HG02759 (cell line): ENCODE results near the gene C1QTNF6.
"Not testable (repeated sequence)": the region's sequence is repeated elsewhere in the genome, so short reads cannot be mapped to it uniquely, and the experiment has no call there.

Experiments used
- ATAC-seq: cut with Tn5 transposase; IDR thresholded peaks from one replicate; pipeline ENCODE4 v1.9.1; 2021; ENCODE audit warnings: mild to moderate bottlenecking, moderate library complexity; ENCODE audit not compliant: unreplicated experiment

Gene C1QTNF6

DNA sequence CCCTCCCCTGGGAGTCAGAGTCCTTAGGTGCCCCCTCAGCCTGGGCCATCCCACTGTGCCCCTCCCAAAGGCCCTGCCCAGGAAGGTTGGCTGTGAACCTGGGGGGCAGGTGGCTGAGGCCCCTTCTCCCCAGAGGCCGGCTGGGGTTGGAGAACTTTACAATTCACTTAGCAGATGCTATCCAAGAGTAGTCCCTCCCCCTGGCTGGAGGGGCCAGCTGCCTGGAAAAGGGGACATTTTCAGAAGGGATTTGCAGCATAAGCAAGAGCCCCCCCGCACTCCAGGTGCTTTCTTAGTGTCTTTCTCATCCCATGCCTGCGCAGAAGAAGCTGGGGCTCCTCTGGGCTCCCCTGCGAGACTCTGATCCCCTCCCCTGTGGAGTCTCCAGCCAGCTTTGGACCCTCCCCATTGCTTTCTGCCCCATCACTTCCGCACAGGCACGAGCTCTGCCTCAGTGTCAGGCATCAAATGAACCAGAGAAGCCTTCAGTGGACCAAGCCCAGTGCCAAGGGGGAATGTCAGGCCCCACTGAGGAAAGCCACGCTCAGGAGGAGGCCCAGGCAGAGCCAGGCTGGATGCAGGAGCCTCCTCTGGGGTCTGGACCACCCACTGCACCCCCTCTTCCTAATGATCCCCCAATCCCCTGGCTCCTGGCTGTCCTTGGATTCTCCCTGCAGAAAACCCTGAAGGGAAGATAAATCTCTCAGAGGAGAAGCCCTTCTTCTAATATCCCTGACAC, 20.5 kb upstream of the C1QTNF6 start:
- no peak for ATAC-seq

DNA sequence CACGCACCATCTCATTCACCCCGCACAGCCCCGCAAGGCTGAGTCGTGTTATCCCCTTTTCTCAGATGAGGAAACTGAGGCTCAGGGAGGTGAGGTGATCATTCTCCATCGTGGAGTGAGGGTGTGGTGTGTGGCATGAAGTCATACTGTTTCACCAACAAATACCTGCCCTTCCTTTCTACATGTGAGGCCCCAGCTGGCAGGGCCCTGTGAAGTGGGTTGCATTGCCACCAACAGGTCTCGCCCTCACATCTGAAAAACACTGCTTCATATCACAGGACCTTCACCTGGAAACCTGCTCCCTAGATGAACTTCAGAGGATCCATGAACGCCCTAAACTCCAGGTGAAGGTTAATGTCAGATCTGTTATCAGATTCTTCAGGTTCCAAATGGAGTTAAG, 19.9 kb upstream of the C1QTNF6 start:
- no peak for ATAC-seq

DNA sequence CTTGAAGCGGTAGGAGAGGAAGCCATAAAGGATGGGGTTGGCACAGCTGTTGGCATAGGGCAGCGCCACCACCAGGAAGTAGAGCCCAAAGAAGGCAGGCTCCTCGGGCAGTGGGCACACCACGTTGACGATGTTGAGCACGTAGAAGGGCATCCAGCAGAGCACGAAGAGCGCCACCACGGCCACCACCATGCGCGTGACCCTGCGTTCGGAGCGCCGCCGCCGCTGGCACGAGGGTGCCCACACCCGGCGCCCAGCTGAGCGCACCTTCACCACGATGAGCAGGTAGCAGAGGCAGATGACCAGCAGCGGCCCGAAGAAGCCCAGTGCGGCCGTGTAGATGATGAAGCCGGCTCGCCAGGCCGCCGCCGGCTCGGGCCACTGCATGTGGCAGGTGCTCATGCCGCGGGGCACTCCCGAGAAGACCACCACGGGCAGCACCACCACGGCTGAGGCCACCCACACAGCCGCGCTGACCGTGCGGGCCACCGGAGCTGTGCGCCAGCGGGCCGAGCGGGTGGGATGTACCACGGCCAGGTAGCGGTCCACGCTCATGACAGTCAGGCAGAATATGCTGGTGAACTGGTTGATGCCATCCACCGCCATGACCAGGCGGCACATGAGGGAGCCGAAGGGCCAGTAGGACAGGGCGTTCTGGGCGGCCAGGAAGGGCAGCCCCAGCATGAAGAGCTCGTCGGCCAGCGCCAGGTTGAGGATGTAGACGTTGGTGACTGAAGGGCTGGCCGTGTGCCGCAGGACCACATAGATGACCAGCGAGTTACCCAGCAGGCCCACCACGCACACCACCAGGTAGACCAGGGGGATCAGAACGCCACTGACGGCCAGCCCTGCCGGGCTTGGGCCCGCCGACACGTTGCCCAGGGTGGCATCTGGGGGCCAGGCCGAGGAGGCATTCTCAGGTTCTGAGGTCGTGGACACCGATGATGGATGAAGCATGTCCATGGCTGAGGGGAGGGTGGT, 19.1 kb upstream of the C1QTNF6 start:
- ATAC-seq: no peak

DNA sequence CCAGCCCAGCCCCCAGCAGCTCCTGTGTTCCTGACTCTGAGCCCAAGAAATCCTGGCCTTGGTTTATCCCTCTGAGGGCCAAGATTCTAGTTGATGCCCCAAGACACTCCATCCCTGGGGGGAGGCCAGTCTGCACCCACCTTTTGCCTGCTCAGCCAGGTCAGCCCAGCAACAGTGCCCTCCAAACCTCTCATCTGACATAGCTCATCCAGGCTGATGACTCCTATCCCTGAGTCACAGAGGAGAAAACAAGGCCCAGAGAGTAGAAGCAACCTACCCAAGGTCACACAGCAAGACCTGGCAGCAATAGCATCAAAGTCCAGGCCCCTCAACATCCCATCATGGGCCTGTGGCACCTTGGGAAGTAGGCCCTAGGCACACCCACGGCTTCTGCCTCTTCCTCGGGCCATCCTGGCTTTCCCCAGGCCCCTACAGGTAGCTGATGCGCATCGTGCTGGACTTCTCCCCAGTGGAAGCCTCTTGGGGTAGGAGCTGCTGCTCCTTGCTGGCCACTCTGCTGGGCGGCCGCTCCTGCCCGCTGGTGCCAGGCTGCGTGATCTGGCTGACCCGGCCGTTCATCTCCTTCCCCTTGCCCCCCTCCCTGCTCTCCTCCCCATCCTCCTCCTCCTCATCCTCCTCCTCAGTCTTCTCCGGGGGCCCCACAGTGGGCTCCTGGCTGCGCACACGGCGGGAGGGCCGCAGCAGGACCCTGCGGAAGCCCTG, 18.2 kb upstream of the C1QTNF6 start:
- no peak for ATAC-seq

DNA sequence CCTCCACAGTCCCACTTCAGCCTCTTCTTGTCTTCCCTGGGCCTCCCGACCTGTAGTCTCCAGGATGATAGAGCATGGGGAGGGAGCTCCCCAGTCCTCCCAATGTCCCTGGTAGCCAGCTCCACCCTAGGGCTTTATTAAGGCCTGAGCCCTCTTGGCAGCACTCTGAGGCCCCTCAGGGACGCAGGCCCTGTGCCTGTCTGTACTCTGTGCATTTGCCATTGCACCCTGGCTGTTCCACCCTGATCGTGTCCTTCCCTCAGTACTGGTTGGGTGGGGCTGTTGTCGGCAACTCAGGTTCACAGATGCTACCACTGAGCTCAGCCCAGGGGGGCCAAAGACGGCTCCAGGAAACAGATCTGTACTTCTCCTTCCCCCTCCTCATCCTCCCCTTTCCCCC, 17.0 kb upstream of the C1QTNF6 start:
- ATAC-seq: no peak

DNA sequence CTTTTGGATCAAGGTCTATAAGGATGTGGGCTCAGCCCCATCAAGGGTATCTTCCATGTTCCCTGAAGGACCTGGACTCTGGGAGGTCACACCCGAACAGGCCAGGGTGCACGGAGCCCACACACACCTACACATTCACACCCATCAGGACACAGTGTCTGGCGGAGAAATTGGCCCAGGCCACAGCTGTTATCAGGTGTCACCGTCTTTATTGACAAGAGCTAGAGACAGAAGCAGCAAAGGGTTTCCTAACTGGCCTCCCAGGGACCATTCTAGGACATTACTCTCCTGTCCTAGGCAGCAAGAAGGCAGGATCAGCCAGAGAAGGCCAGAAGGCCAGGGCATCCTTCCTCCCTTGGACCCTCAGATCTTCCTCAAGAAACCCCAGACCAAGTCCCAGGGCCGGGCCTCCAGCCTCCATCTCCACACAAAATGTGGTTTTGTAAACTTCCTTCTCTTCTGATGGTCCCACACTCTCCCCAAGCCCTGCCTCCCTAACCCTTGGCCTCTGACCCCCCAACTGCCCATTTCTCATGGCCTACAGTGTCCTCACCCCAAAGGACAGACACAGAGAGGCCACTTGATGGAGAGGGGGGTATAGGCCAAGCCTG, 16.1 kb upstream of the C1QTNF6 start:
- ATAC-seq: no peak

DNA sequence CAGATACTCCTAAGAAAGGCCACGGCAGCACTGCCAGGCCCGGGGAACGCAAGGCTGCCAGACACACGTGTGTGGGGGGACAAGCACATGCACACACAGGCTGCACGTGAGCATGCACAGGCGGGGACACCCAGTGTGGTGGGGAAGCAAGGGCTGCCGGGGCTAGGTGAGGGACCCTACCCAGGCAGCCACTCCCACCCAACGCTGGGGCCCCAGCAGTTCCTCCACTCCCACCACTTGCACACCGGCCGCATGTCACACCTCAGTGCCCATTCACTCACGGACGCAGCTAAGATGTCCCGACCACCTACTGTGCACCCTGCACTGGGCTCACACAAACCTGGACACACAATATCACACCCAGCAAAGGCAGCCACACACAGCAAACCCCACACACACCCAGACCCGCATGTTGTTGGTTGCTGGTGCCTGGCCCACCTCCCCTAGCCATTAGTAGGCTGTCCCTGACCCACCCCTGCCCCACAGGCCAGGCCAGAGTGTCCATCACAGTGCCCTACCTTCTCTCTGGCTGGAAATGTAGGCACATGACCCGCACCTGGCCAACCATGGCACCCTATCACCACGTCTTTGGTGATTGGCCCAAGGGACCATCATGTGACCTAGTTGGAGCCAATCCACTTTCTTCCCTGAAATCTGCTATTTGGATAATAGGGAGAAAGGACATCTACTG, 15.5 kb upstream of the C1QTNF6 start:
- no peak for ATAC-seq

DNA sequence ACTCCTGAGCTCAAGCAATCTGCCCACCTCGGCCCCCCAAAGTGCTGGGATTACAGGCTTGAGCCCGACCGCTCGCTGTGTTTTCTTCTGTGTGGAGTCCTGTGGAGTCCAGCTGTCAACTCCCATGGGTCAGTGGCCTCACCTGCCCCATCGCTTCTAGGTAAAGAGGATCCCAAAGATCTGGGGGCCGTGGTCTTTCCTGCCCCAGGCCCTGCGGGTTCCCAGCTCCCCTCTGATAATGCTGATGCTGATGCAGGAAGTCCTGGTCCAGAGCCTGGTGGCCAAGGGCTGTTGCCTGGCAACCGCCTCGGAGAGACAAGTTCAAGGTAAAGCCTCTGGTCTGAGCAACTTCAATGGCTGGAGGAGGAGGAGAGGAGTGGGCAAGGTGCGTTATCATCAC, 14.7 kb upstream of the C1QTNF6 start:
- ATAC-seq: no peak

DNA sequence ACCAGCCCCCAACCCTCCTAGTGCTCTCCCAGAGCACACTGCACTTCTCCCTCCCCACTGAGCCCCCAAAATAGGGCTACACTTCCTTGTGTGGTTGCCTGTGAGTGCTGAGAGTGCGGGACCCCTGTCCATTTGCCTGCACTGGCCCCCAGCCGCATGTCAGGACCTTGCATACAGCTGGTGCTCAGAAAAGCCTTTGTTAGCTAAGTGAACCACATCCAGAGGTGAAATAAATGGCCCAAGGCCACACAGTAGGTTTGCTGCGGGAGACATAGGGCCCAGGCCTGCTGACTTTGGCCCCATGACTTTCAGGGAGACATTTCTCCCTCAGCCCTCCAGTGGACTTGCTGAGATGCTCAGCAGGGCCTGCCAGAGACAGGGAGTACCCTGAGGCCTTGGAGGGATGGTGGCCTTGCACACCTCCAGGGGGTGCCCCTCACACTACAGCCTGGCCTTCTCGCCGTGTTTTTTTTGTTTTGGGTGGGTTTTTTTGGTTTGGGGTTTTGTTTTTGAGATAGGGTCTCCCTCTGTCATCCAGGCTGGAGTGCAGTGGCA, 14.0 kb upstream of the C1QTNF6 start:
- ATAC-seq: no peak

DNA sequence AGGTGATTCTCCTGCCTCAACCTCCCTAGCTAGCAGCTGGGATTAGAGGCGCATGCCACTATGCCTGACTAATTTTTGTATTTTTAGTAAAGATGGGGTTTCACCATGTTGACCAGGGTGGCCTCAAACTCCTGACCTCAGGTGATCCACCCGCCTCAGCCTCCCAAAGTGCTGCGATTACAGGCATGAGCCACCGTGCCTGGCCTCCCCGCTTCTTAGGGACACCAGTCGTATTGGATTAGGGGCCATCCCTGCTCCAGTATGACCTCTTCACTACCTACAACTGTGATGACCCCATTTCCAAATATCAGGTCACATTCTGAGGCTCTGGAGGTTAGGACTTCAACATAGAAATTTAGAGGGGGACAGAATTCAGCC, 13.4 kb upstream of the C1QTNF6 start:
- not testable (repeated sequence) for ATAC-seq

DNA sequence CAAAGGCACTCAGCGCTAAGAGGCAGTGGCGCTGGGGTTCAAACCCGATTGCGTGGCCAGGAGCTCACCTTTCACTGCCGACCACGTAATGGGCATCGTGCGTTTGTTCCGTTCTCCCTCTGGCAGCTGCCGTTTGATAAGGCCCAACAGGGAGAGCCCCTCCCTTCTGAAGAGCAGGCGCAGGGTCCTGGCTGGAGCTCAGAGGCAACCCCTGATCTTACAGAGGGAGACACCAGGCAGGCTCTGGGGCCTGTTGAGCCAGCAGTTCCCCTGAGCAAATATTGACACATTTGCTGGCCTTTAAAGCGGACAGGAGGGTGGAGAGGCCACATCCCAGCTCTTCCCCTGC, 11.7 kb upstream of the C1QTNF6 start:
- no peak for ATAC-seq

DNA sequence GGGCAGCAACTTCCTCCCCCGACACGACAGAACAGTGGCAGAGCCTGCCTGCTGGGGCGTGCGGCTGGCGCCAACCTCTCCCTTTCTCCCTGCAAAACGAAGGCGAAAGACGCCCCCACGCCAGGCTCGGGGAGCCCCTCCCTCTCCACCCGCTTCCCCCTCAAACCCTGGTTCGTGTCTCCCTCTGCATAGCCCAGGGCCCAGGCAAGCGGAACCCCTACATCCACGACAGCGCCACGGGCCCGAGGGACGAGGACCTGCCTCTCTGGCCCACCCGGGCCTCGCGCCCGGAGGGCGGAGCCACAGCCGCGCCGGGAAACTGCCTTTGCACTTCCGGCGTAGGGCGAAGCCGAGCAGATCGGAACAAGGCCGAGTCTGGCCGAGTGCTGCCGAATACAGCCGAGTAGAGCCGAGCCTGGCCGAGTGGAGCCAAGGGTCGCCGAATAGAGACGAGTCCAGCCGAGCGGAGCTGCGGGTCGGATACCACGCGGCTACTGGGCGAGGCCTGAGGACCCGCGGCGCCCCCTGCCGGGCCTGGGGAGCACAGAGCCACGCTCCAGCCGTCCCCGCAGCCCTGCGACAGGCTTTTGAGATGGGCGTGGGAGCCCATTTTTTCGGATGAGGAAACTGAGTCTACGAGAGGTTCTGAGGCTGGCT, 11.2 kb upstream of the C1QTNF6 start:
- peak; percentile 87 for ATAC-seq

DNA sequence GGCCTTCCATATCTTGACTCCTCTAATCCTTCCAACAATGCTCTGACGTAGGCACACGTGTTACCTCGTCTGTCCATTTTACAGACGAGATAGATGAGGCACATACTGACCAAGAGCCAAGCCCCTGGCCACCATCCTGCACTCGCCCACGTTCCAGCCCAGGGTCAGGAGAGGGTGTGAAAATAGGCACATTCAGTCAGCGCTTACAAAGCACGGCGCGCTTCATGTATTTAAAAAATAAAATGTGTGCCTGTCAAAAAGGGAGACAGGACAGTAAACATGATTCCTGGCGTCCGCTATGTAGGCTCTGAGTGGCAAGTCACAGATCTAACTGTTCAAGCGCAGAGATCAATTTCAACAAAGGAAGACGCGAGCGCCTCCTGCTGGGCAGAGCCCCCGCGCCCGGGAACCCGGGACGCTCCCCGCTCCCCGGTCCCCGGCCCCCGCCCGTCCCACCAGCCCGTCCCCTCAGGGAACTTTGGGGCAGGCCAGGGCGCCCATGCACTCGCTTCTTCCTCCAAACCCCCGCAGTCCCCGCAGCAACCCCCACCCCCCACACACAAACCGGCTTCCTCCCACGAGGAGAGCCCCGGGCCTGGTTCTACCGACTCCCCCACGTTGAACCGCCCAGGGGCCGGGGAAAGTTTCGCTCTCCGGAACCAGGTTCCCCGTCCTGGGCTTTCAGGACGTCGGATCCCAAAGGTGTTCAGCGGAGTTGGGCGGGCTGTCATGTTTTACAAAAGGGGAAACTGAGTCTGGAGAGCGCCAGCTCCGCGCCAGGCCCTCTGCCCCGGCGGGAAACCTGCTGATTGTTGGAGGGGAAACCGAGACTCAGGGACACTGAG, 10.4 kb upstream of the C1QTNF6 start:
- ATAC-seq: peak; percentile 25

DNA sequence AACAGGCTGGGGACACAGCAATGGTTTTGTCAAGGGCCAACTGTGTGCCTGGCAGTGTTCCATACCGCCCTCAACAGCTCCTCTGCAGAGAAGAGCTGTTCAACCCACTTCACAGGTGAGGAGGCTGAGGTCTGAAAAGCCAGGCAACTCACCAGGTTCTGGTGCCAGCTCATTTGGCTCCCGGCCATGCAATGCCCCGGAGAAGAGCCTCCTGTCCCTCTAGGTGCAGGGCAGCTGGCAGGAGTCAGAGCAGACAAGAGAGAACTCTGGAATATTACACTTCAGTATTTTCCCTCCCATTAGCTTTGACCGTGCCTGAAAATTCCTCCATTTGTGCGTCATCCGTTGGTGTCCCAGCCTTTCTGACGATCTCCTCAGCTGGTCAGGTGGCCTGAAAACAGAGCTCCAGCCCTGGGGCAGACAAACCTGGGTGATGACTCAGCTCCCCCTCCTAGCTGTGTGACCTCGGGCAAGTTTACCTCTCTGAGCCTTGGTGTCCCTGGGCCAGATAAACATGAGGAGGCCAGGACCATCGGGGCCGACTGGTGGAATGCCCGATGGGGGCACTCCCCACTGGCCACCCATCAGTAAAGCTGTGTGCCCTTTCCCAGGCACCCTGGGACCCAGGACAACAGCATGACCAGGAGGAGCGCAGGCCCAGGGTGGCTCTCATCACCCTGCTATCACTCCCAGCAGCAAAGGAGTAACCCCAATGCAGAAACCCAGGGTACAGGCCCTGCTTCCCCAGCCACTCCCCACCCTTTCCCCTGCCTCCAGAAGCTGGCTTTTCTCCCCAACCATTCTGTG, 9.6 kb upstream of the C1QTNF6 start:
- no peak for ATAC-seq

DNA sequence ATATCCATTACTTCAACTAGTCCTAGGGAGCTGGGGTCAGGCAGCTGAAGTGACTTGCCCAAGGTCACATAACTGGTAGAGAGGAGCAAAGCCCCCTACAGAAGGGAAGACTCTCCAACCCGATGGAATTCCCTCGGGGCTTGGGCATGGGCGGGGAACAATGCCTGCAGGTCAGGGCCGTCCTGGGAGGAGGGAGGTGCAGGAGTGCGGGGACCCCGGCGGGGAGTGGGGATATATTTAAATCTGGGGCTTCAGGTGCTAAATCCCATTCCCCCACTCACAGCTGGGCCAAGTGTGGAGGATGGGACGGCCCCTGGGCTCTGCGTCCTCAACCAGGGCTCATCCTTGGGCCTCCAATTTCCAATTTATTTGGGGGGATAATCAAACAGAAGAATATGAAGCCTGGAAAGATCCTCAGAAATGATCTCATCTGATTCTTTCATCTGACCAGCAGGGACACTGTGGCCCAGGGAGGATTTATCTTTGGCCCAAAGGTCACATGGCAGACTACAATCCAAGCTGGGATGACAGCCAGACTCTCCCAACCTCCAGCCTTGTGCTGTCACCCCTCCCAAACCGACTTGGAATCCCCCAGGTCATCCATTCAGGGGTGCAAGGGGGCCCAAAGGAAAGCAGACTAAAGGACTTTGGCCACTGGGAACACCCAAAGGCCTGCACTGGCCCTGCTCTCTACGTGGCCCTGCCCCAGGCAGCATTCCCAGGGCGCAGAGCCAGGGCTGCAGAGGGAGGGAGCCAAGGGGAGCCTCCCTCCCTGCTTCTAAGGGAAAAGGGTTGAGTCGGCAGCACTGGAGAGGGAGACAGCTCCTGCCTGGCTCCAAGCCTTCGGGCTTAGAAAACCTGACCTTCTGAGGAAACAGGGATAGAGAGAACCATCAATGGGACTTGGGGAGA, 8.7 kb upstream of the C1QTNF6 start:
- ATAC-seq: no peak

DNA sequence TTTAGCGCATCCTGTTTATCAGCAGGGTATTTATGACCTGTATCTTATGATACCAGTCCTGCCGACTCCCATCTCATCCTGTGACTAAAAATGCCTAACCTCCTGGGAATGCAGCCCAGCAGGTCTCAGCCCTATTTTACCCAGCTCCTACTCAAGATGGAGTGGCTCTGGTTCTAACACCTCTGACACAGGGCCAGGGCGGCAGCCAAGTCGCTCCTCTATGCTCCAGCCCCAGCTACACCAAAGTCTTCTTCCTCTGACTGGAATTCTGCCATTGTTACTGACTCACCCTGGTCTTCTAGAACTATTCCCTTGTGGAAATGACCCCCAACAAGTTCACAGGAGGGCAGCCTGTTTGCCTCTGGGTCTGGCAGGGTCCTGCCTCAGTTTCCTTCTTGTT, 7.9 kb upstream of the C1QTNF6 start:
- ATAC-seq: no peak

DNA sequence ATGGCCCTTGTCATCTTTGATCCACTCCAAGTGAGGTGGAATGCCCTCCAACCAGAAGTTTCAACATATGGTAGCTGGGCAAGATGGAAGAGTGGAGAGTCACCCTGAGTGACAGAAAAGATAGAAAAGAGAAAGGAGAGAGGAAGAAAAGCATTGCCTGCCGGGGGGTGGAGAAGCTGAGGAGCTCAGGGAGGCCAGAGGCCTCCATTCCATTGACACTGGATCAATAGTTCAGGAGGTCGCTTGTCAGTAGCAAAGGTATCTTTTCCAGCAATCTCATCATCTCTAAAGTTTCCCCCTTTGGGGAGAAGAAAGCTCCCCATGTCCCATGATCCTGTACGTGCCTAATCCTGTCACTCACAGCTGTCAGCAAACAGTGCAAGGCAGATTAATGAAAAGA, 6.7 kb upstream of the C1QTNF6 start:
- no peak for ATAC-seq
